HepG2 (cell line): ENCODE results near the gene MAMLD1. TPM values are rescaled to one million over a fixed set of nuclear protein-coding genes. Genes with fewer than 3 reads are reported as not detected.

Experiments
- ATAC-seq: fragments of 200-7000 bp; cut with Tn5 transposase; 3 replicates; pipeline ENCODE4 v1.9.1; 2020; ENCODE audit warnings: mild to moderate bottlenecking, moderate library complexity
- BruUV-seq: library from RNA; stranded (reverse); fragments of 400-500 nt; replicated peaks from 2 replicates; lab custom pipeline; 2021; lab: Mats Ljungman, UMichigan
- CTCF ChIA-PET: fragments of 300-600 bp; formaldehyde crosslinking; extraction: SDS; loops from one replicate; lab custom pipeline; 2021; ENCODE audit warnings: low total read pairs, inconsistent platforms, low intra/inter-chr PET ratio; lab: Yijun Ruan, JAX
- POLR2A ChIA-PET: fragments of 350-600 bp; sonication (Branson Sonifier 250); formaldehyde crosslinking; loops from one replicate; lab custom pipeline; 2020; ENCODE audit warnings: antibody characterized with exemption, inconsistent platforms; lab: Yijun Ruan, JAX
- DNase-seq: peaks from one replicate; pipeline ENCODE4 v3.0.0-alpha.2; 2015; ENCODE audit warnings: low spot score
- FAIRE-seq: peaks from 3 replicates; lab custom pipeline; 2011; peaks lifted over from hg19 to GRCh38; lab: Jason Lieb, UNC
- H2AFZ ChIP-seq: one replicate; pipeline ENCODE4 v1.6.1; 2011; ENCODE audit warnings: low read length, inconsistent platforms
- H3K27ac ChIP-seq: fragments of 300-600 bp; 3 replicates; pipeline ENCODE4 v1.8.0; 2011; ENCODE audit warnings: mixed run types, mild to moderate bottlenecking, mixed read lengths, low read length, inconsistent platforms; ENCODE audit not compliant: insufficient read depth; ENCODE audit errors: extremely low read length
- H3K27me3 ChIP-seq, 2 experiments: fragments of 200-600 bp in 1 of 2; 2 replicates in 1 of 2; 3 replicates in 1 of 2; pipeline versions ENCODE4 v1.6.0 to v1.8.0; 2011; ENCODE audit warnings: low read length in 2 of 2, mild to moderate bottlenecking in 2 of 2, moderate library complexity in 2 of 2, inconsistent platforms in 1 of 2; ENCODE audit not compliant: insufficient read depth in 2 of 2, control insufficient read depth in 1 of 2
- H3K36me3 ChIP-seq, 2 experiments: fragments of 200-600 bp in 1 of 2; replicated peaks in 1 of 2; 2 replicates in 1 of 2; 3 replicates in 1 of 2; pipeline versions ENCODE4 v1.5.1 to v1.8.0; 2011; ENCODE audit warnings: low read length in 2 of 2, inconsistent platforms in 1 of 2; ENCODE audit not compliant: insufficient read depth in 2 of 2, control insufficient read depth in 1 of 2
- H3K4me1 ChIP-seq: 2 replicates; pipeline ENCODE4 v1.5.1; 2012; ENCODE audit warnings: low read length, inconsistent platforms; ENCODE audit not compliant: insufficient read depth
- H3K4me2 ChIP-seq: 2 replicates; pipeline ENCODE4 v1.6.0; 2011; ENCODE audit warnings: low read depth, low read length, inconsistent platforms
- H3K4me3 ChIP-seq, 3 experiments: fragments of 200-600 bp in 1 of 3; sonication (generic), shearing (Covaris generic) in 1 of 3; replicated peaks in 1 of 3; 2 replicates each; pipeline ENCODE4 v1.5.1; 2011 to 2016; ENCODE audit warnings: low read length in 3 of 3, inconsistent platforms in 2 of 3, low read depth in 2 of 3, mild to moderate bottlenecking in 2 of 3, control low read depth in 1 of 3, mixed read lengths in 1 of 3; ENCODE audit not compliant: insufficient read depth in 1 of 3
- H3K79me2 ChIP-seq: one replicate; pipeline ENCODE4 v1.6.1; 2011; ENCODE audit warnings: low read length, inconsistent platforms; ENCODE audit not compliant: insufficient read depth
- H3K9ac ChIP-seq: 2 replicates; pipeline ENCODE4 v1.6.0; 2011; ENCODE audit warnings: mild to moderate bottlenecking, low read depth, low read length, inconsistent platforms; ENCODE audit not compliant: insufficient read depth
- H3K9me3 ChIP-seq: 2 replicates; pipeline ENCODE4 v1.5.1; 2012; ENCODE audit warnings: mild to moderate bottlenecking, low read length
- H4K20me1 ChIP-seq: 2 replicates; pipeline ENCODE4 v1.6.0; 2011; ENCODE audit warnings: inconsistent platforms, mild to moderate bottlenecking, low read length, moderate library complexity; ENCODE audit not compliant: insufficient read depth
- FOXA3 ChIP-seq: IDR thresholded peaks from 2 replicates; pipeline ENCODE4 v1.6.1; 2016; ENCODE audit warnings: missing genetic modification reagents, missing compliant biosample characterization
- HMGXB3 ChIP-seq: sonication (generic); formaldehyde crosslinking; IDR thresholded peaks from 2 replicates; pipeline ENCODE4 v1.4.0; 2020; ENCODE audit warnings: missing genetic modification reagents, borderline replicate concordance
- ZKSCAN8 ChIP-seq: IDR thresholded peaks from 2 replicates; pipeline ENCODE4 v1.6.1; 2016; ENCODE audit warnings: borderline replicate concordance, missing genetic modification reagents, missing compliant biosample characterization
- ZNF574 ChIP-seq: sonication (generic); formaldehyde crosslinking; IDR thresholded peaks from 2 replicates; pipeline ENCODE4 v1.4.0; 2020; ENCODE audit warnings: missing genetic modification reagents
- WGBS: methylation state at CpG from one replicate; pipeline ENCODE4 v1.1.6; 2017; ENCODE audit warnings: low lambda C conversion rate; 5-methylcytosine and 5-hydroxymethylcytosine counted together
- in situ Hi-C: cut with HindIII; loops from 2 replicates; pipeline ENCODE4 v1.10.0; 2017; ENCODE audit warnings: low pct_unique_long_range_greater_than_20kb; ENCODE audit not compliant: extremely low pct_ligation_motif_present
- intact Hi-C: fragments of 100-400 bp; cut with micrococcal nuclease; formaldehyde crosslinking; loops from one replicate; pipeline ENCODE4 v1.10.0; 2022; ENCODE audit not compliant: unreplicated experiment
- polyA plus RNA-seq, 8 experiments: library from polyadenylated mRNA; depleted of rRNA in 3 of 8; stranded (reverse) in 7 of 8; unstranded in 1 of 8; fragments of >200 nt; fragmentation: Illumina TruSeq in 4 of 8; extraction: Trizol in 4 of 8; gene quantifications; 2 replicates each; pipeline versions ENCODE4 v1.2.1 to v1.2.3, GENCODE V29; 2011 to 2016; ENCODE audit warnings: low read depth in 4 of 8, missing spikeins in 1 of 8, mixed read lengths in 1 of 8; ENCODE audit not compliant: insufficient read depth in 1 of 8
- total RNA-seq, 5 experiments: library from RNA; depleted of rRNA; stranded (reverse); fragments of >200 nt; fragmentation: Illumina TruSeq; extraction: Trizol; gene quantifications; 2 replicates each; pipeline ENCODE4 v1.2.3, GENCODE V29; 2016; ENCODE audit warnings: low read depth in 1 of 5

Gene MAMLD1
- total and polyA plus RNA-seq, 2 of the 13 experiments (the other 11 are each of a cell fraction or from before 2014, with no cell fraction given) = not detected

- TF ChIP-seq ZNF574 = no peak
These were observed 185.6 kb downstream of the MAMLD1 start (continued) for GRCh38 chrX:150548684-150549083.

- Histone ChIP-seq H4K20me1 (no peaks in the 10 kb centered on the region), H3K79me2 (no peaks in the 10 kb centered on the region), H3K27ac (no peak overlapping the region), H3K36me3 (no peaks in the 10 kb centered on the region), H3K27me3 (no peaks in the 10 kb centered on the region), H3K4me2 (no peak overlapping the region), H3K9ac (no peak overlapping the region), H3K9me3 (no peaks in the 10 kb centered on the region), H3K4me1 (peaks cover 44% of the 10 kb centered on the region), H3K4me3 (no peak overlapping the region), H2AFZ (no peak overlapping the region)
- POLR2A ChIA-PET = no interaction called here
- ATAC-seq (no peak), FAIRE-seq (no peak), DNase-seq (no peak)
- TF ChIP-seq FOXA3 = no peak
- TF ChIP-seq HMGXB3 (CRISPR knock-in tag) = no peak
- peak; percentile 97 for TF ChIP-seq ZKSCAN8 (CRISPR knock-in tag)
- in situ Hi-C loops = no loop called here
- intact Hi-C loops = no loop called here
- 0% methylated on average over 1 of the region's 3 CpGs for WGBS
- BruUV-seq = no TSS peak
- CTCF ChIA-PET = no interaction called here
These were observed 188.8 kb downstream of the MAMLD1 start for GRCh38 chrX:150551963-150552362.
